BE2C (cell line): ENCODE data around the gene MUSTN1.

Experiments
- DNase-seq: peaks from one replicate; pipeline ENCODE4 v3.0.0-alpha.2; 2020
- H3K27me3 ChIP-seq: fragments of 250-450 bp; sonication (Bioruptor Pico); 2 replicates; pipeline ENCODE4 v1.5.1; 2020; ENCODE audit warnings: mild to moderate bottlenecking
- H3K36me3 ChIP-seq: fragments of 250-450 bp; sonication (Bioruptor Pico); 2 replicates; pipeline ENCODE4 v1.5.1; 2020; ENCODE audit warnings: mild to moderate bottlenecking
- H3K4me1 ChIP-seq: fragments of 250-450 bp; sonication (Bioruptor Pico); 2 replicates; pipeline ENCODE4 v1.5.1; 2020
- H3K4me3 ChIP-seq: 2 replicates; pipeline ENCODE4 v1.5.1; 2011; ENCODE audit warnings: low read depth, low read length
- H3K9me3 ChIP-seq: fragments of 250-450 bp; sonication (Bioruptor Pico); 2 replicates; pipeline ENCODE4 v1.5.1; 2020
- CTCF ChIP-seq: IDR thresholded peaks from 2 replicates; pipeline ENCODE4 v1.5.1; 2012; ENCODE audit warnings: mild to moderate bottlenecking, low read depth, low read length

Gene MUSTN1

GRCh38 chr3:52783211-52783555 is 51.6 kb downstream of the MUSTN1 start:
- Histone ChIP-seq H3K9me3 (no peaks in the 10 kb centered on the region), H3K27me3 (no peaks in the 10 kb centered on the region), H3K4me3 (no peak overlapping the region), H3K4me1 (no peaks in the 10 kb centered on the region), H3K36me3 (no peaks in the 10 kb centered on the region)
- no peak for TF ChIP-seq CTCF
- DNase-seq = no peak
